NB4 (cell line): Measurements from ENCODE around the gene XPO5.

ENCODE experiments used
- CTCF ChIP-seq: IDR thresholded peaks from one replicate; pipeline ENCODE4 v1.5.1; 2012; ENCODE audit warnings: low read depth, low read length
- MAX ChIP-seq: IDR thresholded peaks from 2 replicates; pipeline ENCODE4 v1.6.1; 2011; ENCODE audit warnings: low read depth, low read length
- MYC ChIP-seq: IDR thresholded peaks from 2 replicates; pipeline ENCODE4 v1.6.1; 2011; ENCODE audit warnings: low read depth, low read length
- POLR2A ChIP-seq: IDR thresholded peaks from 2 replicates; pipeline ENCODE4 v1.6.1; 2011; ENCODE audit warnings: mild to moderate bottlenecking; ENCODE audit not compliant: insufficient read length; ENCODE audit errors: extremely low read depth

- no peak for TF ChIP-seq CTCF
- no peak for TF ChIP-seq POLR2A
- no peak for TF ChIP-seq MYC
- no peak for TF ChIP-seq MAX
Measured at GRCh38 chr6:43497689-43498088, 78.1 kb downstream of the XPO5 start.
